Heart left ventricle (tissue), 16 donors: ENCODE results near the gene FARSB. TPM values are rescaled to one million over a fixed set of nuclear protein-coding genes. Genes with fewer than 3 reads are reported as not detected.

Source experiments
- ATAC-seq, 4 donors: fragments of 200-7000 bp; cut with Tn5 transposase; one replicate each; pipeline ENCODE4 v1.9.1; 2020 to 2022; ENCODE audit warnings: moderate library complexity in 4 of 4, mild to moderate bottlenecking in 3 of 4, moderate number of reproducible peaks in 1 of 4
- DNase-seq, 5 donors: peaks; one replicate each; pipeline ENCODE4 v3.0.0-alpha.2; 2020
- H3K27ac ChIP-seq, 12 donors: fragments of 200-600 bp; sonication (generic) in 4 of 12; one replicate each; pipeline versions ENCODE4 v1.5.0 to v1.8.0; 2016 to 2022; ENCODE audit warnings: mild to moderate bottlenecking in 2 of 12
- H3K27me3 ChIP-seq, 9 donors: fragments of 200-600 bp; sonication (generic) in 2 of 9; one replicate each; pipeline versions ENCODE4 v1.5.1 to v1.8.0; 2016 to 2022; ENCODE audit warnings: mild to moderate bottlenecking in 3 of 9
- H3K36me3 ChIP-seq, 9 donors: fragments of 200-600 bp; sonication (generic) in 2 of 9; one replicate each; pipeline versions ENCODE4 v1.5.0 to v1.8.0; 2018 to 2022; ENCODE audit warnings: mild to moderate bottlenecking in 2 of 9
- H3K4me1 ChIP-seq, 12 donors: fragments of 200-600 bp; sonication (generic) in 4 of 12; one replicate each; pipeline versions ENCODE4 v1.5.0 to v1.8.0; 2016 to 2022; ENCODE audit warnings: mild to moderate bottlenecking in 3 of 12
- H3K4me3 ChIP-seq, 12 donors: fragments of 200-600 bp; sonication (generic) in 4 of 12; one replicate each; pipeline versions ENCODE4 v1.5.0 to v1.8.0; 2017 to 2022; ENCODE audit warnings: mild to moderate bottlenecking in 9 of 12, moderate library complexity in 4 of 12
- H3K9me3 ChIP-seq, 12 donors: fragments of 200-600 bp; sonication (generic) in 4 of 12; one replicate each; pipeline versions ENCODE4 v1.5.0 to v1.8.0; 2016 to 2022; ENCODE audit warnings: mild to moderate bottlenecking in 1 of 12
- POLR2A ChIP-seq, 2 donors: fragments of 450-650 bp; IDR thresholded peaks; one replicate each; pipeline ENCODE4 v1.6.1; 2017; ENCODE audit warnings: antibody characterized with exemption in 2 of 2, mild to moderate bottlenecking in 2 of 2, moderate library complexity in 2 of 2
- WGBS, 4 donors: extraction: QIAGEN DNeasy Blood & Tissue Kit in 2 of 4; methylation state at CpG; one replicate each; pipeline versions ENCODE4 v1.1.5 to v1.1.7; 2013 to 2018; 5-methylcytosine and 5-hydroxymethylcytosine counted together
- intact Hi-C, 10 donors: fragments of 100-400 bp; cut with DNase I; formaldehyde crosslinking; loops; one replicate each; pipeline versions ENCODE4 v1.11.1 to v1.14.2; 2022
- polyA plus RNA-seq, 2 donors: library from polyadenylated mRNA; stranded (reverse); fragments of 200-250 nt; gene quantifications; one replicate each; pipeline ENCODE4 v1.2.3, GENCODE V29; 2013
- total RNA-seq, 9 donors: library from RNA; depleted of rRNA in 2 of 9; stranded (reverse); fragments of >200 nt in 2 of 9; fragmentation: NEBNext Ultra II Directional in 3 of 9; extraction: Animal tissue kit (Norgen Biotek cat#: 25700) in 3 of 9; gene quantifications; one replicate each; pipeline versions ENCODE4 v1.1.0 to v1.2.4, GENCODE V29; 2016 to 2023
- TF ChIP-seq, protein P1 (sequence below), 12 donors: fragments of 200-600 bp; sonication (generic) in 4 of 12; IDR thresholded peaks; one replicate each; pipeline versions ENCODE4 v1.5.0 to v1.8.0; 2018 to 2022; ENCODE audit warnings: antibody characterized with exemption in 12 of 12, mild to moderate bottlenecking in 5 of 12
- donor health status: ischemic (EF 13 %, LVEDD 7.1; RV severe dilation, severe dysfunction).
- donor health status: healthy with polysubstance abuse.
- donor health status: DM: no; HTN: yes; CAD: no.
- donor health status: DM: no; HTN: no; CAD: no.
- donor health status: ischemic (EF 25% LVEDD 6.9; RV normal size, moderate dysfunction).
- donor health status: ischemic (EF 25% LVEDD 5.7; RV mildly dilated, moderate dysfunction).
- donor health status: healthy.
- donor health status: DM: yes; HTN: yes; CAD: no.
- donor health status: ischemic (EF 35%, LVEDD 5.7; RV mildly dilated, moderate dysfunction).
- donor health status: nonischemic (EF 11% LVEDD 7.7; RV severe dilation, severe dysfunction).
- donor health status: DM: yes; HTN: yes; CAD: no.
- donor health status: PGD.
- donor health status: ischemic (EF 29% LVEDD 5.4; RV normal size, mild dysfunction).
- donor health status: nonischemic (EF 23%, LVEDD 6.1; RV moderate dilation, normal function).

Gene FARSB
- total and polyA plus RNA-seq, 11 donors, result 9.8 to 29.2 (median 19.5) TPM

DNA sequence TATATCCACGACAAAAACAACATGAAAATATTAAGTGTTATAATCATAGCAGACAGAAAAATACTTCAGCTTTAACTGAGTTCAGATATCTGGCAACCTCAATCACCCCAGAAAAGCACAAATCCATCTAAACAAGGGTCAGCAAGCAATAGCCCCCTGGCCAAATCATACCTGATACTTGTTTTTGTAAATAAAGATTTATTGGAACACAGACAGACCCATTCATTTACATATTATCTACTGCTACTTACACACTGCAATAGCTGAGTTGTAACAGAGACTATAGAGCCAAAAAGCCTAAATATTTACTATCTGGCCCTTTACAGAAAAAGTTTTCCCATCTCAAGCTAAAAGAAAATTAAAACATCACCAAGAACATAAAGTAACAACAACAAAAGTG lies 12.8 kb downstream of the FARSB start:
- Histone ChIP-seq H3K36me3 (peaks cover 0 to 98% (median 83%) of the 10 kb centered on the region in 9 donors), H3K9me3 (peaks cover 0 to 6% (median 0%) of the 10 kb centered on the region in 12 donors), H3K4me1 (no peaks in the 10 kb centered on the region), H3K4me3 (no peak overlapping the region), H3K27me3 (no peaks in the 10 kb centered on the region), H3K27ac (no peak overlapping the region)
- WGBS, 4 donors, result 83 to 100% (median 95%) methylated on average over 1 of the region's 1 CpG
- intact Hi-C loops, result no loop called here
- TF ChIP-seq, protein P1, sequence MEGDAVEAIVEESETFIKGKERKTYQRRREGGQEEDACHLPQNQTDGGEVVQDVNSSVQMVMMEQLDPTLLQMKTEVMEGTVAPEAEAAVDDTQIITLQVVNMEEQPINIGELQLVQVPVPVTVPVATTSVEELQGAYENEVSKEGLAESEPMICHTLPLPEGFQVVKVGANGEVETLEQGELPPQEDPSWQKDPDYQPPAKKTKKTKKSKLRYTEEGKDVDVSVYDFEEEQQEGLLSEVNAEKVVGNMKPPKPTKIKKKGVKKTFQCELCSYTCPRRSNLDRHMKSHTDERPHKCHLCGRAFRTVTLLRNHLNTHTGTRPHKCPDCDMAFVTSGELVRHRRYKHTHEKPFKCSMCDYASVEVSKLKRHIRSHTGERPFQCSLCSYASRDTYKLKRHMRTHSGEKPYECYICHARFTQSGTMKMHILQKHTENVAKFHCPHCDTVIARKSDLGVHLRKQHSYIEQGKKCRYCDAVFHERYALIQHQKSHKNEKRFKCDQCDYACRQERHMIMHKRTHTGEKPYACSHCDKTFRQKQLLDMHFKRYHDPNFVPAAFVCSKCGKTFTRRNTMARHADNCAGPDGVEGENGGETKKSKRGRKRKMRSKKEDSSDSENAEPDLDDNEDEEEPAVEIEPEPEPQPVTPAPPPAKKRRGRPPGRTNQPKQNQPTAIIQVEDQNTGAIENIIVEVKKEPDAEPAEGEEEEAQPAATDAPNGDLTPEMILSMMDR (IDR thresholded peaks at IDR 0.05), result no peak
- no peak for TF ChIP-seq POLR2A (IDR thresholded peaks at IDR 0.05)
- DNase-seq (no peak), ATAC-seq (no peak)

DNA sequence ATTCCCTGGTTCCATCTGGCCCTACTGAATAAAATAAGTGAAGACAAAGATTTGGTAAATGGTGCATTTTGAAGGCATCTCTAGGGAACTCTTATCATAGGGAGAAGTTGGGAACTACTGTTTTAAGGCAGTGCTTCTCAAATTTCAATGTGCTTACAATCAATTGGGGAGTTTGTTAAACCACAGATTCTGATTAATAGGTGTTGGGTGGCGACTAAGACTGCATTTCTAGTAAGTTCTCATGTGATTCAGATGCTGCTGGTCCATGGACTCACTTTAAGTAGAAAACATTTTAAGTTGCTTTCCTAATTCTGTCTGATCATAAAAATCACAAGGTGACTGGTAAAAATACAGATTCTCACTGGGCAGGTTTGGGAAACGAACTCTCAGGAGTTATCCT lies 14.6 kb downstream of the FARSB start:
- Histone ChIP-seq H3K4me3 (no peak overlapping the region), H3K27ac (no peak overlapping the region), H3K27me3 (no peaks in the 10 kb centered on the region), H3K9me3 (peaks cover 0 to 15% (median 0%) of the 10 kb centered on the region in 12 donors), H3K36me3 (peaks cover 0 to 98% (median 84%) of the 10 kb centered on the region in 9 donors), H3K4me1 (no peaks in the 10 kb centered on the region)
- intact Hi-C loops, result no loop called here
- no peak for DNase-seq
- no peak for ATAC-seq
- TF ChIP-seq, protein P1 (IDR thresholded peaks at IDR 0.05), result no peak
- no peak for TF ChIP-seq POLR2A (IDR thresholded peaks at IDR 0.05)
- 88 to 96% (median 95%) methylated on average over 2 of the region's 2 CpGs for WGBS, 4 donors

DNA sequence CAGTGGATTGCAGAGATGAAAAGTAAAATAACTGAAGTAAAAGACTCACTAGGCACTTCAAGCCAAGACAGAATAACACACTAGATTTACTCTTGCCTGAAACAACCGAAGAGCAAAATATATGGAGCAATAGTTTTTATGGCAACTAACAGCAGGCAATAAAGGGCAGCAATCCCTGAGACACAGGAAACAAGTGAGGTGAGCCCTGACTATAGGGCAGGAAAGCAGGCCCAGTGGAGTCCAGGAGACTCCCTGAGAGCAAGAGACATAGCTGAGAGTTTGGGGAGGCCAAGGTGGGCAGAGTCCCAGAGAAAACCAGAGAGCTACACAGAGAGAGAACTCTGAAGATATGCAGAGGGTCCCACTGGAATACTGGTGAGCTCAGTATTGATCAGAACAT lies 18.8 kb downstream of the FARSB start:
- WGBS, 4 donors, result 83 to 100% (median 94%) methylated on average over 1 of the region's 1 CpG
- H3K36me3 ChIP-seq, result peaks cover 0 to 100% (median 86%) of the 10 kb centered on the region in 9 donors
- TF ChIP-seq POLR2A (IDR thresholded peaks at IDR 0.05), result no peak
- TF ChIP-seq, protein P1 (IDR thresholded peaks at IDR 0.05), result no peak
- no peaks in the 10 kb centered on the region for H3K27me3 ChIP-seq
- peaks cover 0 to 15% (median 0%) of the 10 kb centered on the region in 12 donors for H3K9me3 ChIP-seq
- no peak overlapping the region for H3K4me3 ChIP-seq
- no peak for DNase-seq
- intact Hi-C loops, result no loop called here
- ATAC-seq, result no peak
- H3K4me1 ChIP-seq, result no peaks in the 10 kb centered on the region
- H3K27ac ChIP-seq, result no peak overlapping the region

DNA sequence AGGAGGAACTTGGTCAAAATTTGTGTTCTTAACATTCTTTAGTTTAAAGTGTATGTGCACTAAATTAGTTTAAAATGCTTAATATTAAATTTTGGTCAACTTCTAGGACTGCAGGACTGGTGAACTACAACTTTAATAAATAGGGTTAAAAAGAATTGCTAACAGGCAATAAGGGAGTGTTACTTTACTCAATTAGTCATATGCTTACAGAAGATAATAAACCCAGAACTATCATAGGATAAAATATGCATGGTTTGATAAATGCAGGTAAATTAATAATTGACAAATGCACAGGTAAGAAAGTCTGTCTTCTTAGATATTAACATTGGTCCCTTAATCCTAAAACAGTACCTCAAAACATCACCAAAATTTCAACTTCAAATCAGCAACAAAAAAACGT lies 20.6 kb downstream of the FARSB start:
- H3K4me1 ChIP-seq, result no peaks in the 10 kb centered on the region
- TF ChIP-seq, protein P1 (IDR thresholded peaks at IDR 0.05), result no peak
- peaks cover 0 to 100% (median 91%) of the 10 kb centered on the region in 9 donors for H3K36me3 ChIP-seq
- 90 to 95% (median 94%) methylated on average over 1 of the region's 1 CpG for WGBS, 4 donors
- ATAC-seq (no peak), DNase-seq (no peak)
- peaks cover 0 to 15% (median 0%) of the 10 kb centered on the region in 12 donors for H3K9me3 ChIP-seq
- H3K4me3 ChIP-seq, result no peak overlapping the region
- intact Hi-C loops, result no loop called here
- no peaks in the 10 kb centered on the region for H3K27me3 ChIP-seq
- no peak overlapping the region for H3K27ac ChIP-seq
